ENCODE data around the gene NME4.
"Not testable (repeated sequence)": the region's sequence is repeated elsewhere in the genome, so short reads cannot be mapped to it uniquely, and the experiment has no call there.

NME4 gene

DNA sequence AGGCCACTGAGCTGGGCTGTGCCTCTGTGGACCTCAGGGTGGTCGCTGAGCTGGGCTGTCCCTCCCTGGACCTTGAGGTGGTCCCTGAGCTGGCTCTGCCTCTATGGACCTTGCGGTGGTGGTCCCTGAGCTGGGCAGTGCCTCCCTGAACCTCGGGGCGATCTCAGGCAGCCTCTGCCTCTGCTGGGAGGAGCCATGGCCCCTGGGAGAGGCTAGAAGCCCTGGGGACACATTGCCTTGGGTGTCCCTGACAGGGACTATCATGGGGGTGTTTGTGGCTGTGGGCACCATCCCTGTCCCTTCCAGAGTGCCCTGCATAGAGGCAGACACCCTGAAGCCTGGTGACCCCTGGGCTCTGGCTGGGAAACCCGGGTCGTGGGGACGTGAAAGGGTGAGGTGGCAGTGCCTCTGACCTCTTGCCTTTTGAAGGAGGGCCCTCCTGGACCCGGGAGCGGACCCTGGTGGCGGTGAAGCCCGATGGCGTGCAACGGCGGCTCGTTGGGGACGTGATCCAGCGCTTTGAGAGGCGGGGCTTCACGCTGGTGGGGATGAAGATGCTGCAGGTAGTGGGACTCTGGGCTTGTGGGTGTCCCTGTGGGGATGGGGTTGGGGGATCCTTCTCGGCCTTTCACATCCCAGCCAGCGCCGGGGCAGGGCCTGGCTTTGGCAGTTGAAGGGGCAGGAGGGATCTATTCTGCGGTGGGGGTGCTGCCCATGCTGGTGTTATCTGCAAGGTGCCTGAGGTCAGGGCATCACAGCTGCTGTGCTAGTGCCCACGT, 1.8 kb downstream of the NME4 start:
- no peak for DNase-seq (ENCODE audit: low read depth, low spot score)

DNA sequence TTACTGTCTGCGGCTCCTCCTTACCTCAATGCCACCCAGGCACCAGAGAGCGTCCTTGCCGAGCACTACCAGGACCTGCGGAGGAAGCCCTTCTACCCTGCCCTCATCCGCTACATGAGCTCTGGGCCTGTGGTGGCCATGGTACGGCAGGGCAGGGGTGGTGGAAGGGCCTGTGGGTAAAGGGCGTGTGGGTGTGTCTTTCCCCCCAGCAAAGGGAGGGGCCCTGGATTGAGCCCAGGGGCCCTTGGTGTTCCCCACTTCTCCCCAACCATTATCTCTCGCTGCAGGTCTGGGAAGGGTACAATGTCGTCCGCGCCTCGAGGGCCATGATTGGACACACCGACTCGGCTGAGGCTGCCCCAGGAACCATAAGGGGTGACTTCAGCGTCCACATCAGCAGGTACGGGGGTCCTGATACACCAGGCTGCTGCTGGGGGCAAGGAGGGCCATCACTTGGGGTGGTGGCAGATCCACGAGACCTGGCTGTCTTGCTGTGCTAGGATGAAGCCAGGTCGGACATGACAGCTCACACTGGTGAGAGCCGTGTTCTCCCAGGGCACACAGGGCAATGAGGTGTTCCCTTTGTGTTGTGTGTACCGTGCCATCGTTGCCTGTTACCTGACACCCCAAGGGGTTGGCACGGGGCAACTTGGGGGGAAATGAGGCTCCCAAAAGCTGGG, 2.5 kb downstream of the NME4 start:
- no peak for DNase-seq (ENCODE audit: low read depth, low spot score)

DNA sequence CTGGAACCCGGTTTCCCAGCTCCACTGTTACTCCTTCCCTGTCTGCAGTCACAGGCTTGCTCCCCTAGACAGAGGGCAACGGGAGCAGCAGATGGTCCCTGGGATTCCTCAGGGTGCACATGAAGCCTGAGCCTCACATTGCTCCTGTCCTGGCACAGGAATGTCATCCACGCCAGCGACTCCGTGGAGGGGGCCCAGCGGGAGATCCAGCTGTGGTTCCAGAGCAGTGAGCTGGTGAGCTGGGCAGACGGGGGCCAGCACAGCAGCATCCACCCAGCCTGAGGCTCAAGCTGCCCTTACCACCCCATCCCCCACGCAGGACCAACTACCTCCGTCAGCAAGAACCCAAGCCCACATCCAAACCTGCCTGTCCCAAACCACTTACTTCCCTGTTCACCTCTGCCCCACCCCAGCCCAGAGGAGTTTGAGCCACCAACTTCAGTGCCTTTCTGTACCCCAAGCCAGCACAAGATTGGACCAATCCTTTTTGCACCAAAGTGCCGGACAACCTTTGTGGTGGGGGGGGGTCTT, 3.1 kb downstream of the NME4 start:
- no peak for DNase-seq (ENCODE audit: low read depth, low spot score)

DNA sequence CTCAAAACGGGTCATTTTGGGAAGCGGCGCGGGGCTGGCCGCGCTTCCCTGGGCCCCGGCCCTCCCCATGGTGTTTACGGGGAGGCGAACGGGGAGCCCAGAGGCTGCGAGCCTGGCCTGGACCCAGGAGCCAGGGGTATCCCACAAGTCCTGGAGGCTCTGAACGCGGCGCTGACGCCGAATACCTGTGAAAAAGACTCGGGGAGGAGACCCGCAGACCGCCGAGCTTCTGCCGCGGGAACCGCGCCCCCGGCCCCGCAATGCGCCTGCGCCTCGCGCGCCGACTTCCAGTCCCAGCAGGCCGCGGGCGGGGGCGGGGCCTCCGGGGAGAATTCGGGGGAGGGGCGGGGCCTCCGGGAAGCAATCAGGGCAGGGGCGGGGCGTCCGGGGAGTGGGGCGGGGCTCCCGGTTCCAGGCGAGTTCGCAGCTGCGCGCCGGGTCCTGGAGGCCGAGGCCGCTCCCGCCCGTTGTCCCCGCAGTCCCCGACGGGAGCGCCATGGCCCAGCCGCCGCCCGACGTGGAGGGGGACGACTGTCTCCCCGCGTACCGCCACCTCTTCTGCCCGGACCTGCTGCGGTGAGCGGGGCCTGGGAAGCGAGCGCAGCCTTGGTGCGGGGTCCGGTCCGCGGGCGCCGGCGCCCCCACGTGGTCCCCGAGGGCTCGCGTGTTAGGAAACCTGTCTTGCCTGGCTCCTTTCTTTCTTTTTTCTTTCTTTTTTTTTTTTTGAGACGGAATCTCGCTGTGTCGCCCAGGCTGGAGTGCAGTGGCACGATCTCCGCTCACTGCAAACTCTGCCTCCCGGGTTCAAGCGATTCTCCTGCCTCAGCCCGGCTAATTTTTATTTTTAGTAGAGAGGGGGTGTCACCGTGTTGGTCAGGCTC, 4.7 kb downstream of the NME4 start, which contains the start of gene DECR2:
TSS of gene DECR2 (plus strand) at position 418 of the 881 bp plus-strand sequence. CDS start at position 497, 79 bp downstream.
- peak; percentile 99 for DNase-seq (ENCODE audit: low read depth, low spot score)

DNA sequence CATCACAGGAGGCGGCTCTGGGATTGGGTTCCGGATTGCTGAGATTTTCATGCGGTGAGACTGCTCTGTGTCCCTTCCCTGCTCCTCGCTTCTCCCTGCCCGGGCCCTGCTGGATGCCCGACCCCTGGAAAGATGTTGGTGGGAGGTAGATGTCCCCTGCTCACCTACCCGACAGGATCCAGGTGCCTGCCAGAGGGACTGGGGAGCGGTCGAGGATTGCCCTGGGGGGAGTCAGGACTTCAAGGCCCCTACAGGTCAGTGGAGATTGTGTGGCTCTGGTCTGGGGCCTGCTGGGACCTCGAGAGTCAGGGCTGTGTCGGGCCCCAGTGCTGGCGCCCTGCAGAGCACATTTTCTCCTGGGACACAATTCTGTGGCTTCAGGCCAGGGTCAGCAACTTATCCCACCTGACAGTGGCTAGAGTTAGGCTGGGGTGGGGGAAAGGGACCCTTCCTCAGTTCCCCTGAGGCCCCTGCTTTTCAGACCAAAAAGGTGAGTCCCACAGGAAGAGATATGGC, 8.0 kb downstream of the NME4 start:
- DNase-seq (ENCODE audit: low read depth, low spot score): no peak

DNA sequence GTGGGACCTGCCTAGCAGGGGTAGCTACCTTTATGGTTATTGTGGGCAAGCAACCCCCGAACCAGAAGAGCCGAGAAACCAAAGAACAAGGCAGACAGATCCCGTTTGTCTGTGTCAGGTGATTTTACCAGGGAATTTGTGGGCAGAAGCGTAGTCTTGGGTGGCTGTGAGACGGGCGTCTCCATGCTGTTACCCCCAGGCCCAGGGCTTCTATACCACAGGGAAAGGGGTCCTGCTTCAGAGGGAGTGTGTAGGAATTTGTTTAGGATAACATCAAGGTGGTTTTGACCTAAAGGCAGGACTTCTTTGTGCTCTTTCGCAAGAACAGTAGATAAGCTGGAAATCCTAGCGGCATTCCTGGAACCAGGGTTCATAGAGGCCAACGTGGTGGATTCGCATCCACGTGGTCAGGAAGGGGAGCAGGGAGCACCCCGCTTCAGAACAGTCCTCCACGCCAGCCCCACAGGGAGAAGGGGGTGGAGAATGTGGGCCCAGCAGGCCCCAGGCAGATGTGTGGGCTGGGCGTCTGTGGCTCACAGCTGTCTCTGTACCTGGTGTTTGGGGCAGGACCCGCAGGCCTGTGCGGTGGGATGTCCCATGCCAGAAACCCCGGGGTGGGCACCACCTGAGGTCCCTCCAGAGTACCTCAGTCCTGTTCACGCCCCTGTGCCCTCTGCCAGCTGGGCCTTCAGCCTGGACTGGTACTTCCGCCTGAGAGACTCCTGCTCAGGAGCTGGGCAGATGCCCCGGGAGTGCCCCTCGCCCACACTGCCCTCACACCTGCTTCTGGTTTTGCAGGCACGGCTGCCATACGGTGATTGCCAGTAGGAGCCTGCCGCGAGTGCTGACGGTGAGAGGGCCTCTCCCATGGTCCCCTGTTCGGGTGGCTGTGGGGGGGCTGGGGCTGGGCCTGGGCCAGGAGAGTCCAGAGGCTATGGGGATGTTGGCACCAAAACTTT, 8.8 kb downstream of the NME4 start:
- no peak for DNase-seq (ENCODE audit: low read depth, low spot score)

DNA sequence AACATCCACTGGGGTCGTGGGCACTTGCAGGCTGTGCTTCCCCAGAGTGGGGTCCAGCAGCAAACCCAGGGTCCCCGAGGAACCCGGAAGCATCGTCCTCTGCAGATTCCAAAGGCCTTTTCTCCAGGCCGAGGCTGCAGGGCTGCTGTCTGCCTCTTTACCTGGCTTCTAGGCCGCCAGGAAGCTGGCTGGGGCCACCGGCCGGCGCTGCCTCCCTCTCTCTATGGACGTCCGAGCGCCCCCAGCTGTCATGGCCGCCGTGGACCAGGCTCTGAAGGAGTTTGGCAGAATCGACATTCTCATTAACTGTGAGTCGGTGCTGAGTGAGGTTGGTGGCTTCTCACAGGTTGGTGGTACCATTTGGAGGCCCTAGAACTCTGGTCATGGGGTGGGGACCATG, 10.3 kb downstream of the NME4 start:
- no peak for DNase-seq (ENCODE audit: low read depth, low spot score)

DNA sequence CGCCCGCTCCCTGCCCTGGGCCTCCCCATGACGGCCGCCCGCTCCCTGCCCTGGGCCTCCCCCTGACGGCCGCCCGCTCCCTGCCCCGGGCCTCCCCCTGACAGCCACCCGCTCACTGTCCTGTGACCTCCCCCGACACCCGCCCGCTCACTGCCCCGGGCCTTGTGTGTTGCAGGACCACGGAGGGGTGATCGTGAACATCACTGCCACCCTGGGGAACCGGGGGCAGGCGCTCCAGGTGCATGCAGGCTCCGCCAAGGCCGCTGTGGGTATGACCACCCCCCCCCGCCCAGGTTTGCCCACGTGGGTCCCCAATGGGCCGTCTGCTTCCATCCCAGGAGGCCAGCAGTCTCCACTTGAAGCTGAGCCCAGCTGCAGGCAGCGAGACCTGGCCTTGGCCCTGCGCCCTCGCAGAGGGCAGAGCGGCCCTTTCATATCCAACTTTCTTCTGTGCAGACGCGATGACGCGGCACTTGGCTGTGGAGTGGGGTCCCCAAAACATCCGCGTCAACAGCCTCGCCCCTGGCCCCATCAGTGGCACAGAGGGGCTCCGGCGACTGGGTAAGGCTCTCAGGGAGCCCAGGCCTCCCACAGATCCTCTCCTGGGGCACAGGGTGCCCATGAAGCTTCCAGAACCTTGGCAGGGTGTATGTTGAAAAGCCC, 13.6 kb downstream of the NME4 start:
- DNase-seq (ENCODE audit: low read depth, low spot score): no peak

DNA sequence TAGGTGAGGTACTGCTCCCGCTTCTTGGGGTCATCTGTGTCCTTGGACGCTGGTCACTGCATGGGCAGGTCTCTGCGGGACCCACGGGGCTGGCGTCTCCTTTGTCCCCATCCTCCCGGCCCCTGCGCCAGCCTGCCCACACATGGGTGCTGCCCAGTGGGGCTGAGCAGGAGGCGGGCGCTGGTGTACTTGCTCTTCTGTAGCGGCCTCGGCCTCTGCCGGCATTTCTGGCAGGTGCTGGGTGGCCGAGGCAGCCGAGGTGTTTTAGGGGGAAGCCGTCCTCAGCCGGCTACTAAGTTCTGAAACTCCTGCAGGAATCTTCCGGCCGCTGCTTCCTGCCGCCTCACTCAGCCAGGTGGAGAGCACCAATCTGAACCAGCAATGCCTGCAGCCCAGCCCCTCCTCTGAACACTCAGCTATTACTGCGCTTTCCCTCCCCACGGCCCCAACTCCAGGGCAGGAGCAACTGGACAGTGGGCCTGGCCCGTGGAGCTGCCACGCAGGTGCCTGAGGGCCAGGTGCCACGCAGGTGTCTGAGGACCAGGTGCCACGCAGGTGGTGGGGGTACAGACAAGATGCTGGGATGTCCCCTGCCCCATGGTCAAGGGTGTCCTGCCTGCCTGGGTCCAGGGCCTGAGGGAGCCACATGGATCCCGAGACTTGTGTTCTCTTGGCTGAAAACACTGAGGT, 14.7 kb downstream of the NME4 start:
- DNase-seq (ENCODE audit: low read depth, low spot score): no peak

DNA sequence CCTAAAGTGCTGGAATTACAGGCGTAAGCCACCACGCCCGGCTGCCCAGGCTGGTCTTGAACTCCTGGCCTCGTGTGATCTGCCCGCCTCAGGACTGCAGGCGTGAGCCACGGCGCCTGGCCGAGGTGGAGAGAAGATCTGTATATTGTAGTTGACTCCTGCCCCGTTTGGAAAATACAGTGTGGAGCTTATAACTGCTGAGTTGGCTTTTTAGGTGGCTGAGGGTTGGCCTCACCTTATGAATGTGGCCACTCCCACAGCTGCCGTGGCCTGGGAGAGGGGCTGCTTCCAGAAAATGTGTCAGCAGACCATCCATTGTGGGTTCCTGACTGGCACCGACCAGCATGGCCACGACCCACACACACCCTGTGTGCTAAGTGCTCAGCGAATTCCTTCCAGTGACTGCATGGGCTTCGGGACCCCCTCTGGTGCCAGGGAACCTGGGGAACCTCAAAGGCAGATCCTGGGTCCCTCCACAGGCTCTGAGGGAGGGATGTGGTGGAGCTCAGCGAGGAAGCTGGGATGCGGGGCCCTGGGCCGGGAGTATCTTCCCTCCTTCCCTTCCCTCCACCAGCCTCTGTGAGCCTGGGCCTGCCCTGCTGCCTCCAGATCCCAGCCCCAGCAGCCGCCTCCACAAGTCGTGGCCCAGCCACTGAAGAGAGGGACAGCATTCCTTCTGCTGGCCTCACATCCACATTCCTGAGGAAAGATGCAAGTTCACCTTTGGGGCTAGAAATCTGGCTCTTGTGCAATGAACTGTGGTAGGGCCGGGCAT, 17.6 kb downstream of the NME4 start:
- DNase-seq (ENCODE audit: low read depth, low spot score): no peak

DNA sequence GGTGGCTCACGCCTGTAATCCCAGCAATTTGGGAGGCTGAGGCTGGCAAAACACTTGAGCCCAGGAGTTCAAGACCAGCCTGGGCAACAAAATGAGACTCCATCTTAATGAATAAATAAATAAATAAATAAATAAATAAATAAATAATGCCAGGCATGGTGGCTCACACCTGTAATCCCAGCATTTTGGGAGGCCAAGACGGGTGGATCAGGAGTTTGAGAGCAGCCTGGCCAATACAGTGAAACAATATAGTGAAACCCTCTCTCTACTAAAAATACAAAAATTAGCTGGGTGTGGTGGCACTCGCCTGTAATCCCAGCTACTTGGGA, 18.1 kb downstream of the NME4 start:
- DNase-seq (ENCODE audit: low read depth, low spot score): not testable (repeated sequence)

DNA sequence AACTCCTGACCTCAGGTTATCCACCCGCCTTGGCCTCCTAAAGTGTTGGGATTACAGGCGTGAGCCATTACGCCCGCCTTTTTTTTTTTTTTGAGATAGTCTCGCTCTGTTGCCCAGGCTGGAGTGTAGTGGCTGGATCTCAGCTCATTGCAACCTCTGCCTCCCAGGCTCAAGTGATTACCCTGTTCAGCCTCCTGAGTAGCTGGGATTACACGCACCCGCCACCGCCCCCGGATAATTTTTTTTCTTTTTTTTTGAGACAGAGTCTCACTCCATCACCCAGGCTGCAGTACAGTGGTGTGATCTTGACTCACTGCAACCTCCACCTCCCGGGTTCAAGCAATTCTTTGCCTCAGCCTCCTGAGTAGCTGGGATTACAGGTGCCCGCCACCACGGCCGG, 25.2 kb downstream of the NME4 start:
- not testable (repeated sequence) for DNase-seq (ENCODE audit: low read depth, low spot score)

DNA sequence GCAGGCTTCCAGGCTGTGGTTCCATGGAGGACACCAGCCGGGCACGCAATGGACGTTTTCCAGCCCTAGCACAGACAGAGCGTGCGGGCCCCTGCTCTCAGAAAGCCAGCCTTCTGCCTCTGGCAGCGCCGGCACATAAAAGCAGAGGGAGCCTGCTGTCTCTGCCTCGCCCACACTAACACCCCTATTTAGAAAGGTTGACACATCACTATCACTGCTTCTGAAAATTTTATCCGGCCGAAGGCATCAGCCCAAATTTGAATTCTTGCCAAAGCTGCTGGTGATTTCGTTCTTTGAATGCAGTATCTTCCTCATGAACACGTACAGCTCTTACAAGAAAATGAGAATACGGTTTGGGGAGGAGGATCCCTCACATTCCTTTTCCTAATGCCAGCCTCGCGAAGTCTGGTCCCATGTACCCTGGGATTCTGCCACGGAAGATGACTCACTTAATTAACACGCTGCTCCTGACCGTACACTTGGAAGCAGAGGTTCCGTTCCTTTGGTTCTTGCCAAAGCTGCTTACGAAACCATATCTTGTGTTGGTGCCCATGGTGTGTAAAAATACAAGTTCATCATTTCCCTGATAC, 27.1 kb downstream of the NME4 start:
- no peak for DNase-seq (ENCODE audit: low read depth, low spot score)

DNA sequence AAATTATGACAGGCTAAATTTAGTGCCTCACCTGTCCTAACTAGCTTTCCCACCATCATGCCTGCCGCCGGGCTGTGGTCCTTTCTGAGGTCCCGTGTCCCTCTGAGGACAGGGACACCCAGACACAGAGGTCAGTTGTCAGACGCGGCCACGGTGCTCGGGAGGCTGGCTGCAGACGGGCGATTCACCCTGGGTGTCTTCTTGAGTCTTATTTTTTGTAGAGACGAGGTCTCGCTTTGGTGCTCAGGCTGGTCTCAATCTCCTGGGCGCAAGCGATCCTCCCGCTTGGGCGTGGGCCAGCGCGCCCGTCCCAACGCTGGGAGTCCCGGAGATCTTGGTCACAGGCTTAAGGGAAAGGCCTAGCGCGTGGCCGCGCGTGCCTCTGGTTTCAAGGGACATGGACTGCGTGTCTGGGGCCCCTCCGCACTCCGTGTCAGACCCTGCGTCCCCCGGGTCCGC, 27.7 kb downstream of the NME4 start:
- no peak for DNase-seq (ENCODE audit: low read depth, low spot score)

DNA sequence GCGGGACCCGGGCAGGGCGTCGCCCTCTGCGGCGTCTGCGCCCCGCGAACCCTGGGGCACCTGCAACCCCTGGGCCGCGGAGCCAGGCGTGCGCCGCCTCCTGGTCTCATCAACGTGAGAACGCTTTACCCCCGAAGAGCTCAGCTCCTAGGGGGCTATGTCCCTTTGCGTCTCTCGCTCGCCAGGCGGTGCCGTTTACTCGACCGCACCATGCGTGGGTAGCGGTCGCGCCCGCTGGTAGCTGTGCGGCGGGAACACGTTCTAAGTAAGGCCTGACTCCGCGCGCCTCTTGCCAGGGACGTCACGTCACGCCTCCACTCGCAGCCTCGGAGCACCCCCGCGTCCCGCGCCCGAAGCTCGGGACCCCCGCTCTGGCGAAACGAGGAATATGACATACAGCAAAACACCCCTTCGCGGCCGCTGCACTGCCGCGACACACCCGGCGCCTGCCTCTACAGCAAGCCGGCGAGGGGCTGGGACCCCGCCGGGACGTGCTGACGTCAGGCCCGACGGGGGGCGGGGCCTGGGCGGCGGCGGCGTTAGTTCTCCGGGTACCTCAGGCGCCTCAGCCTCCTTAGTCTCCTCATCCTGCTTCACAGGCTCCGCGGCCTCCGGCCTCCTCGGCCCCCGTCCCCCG, 28.2 kb downstream of the NME4 start, which contains the start of gene RAB11FIP3:
TSS of gene RAB11FIP3 (plus strand) at position 568 of the 637 bp plus-strand sequence. CDS start 358 bp downstream, outside the sequence.
- DNase-seq (ENCODE audit: low read depth, low spot score): peak; percentile 57

DNA sequence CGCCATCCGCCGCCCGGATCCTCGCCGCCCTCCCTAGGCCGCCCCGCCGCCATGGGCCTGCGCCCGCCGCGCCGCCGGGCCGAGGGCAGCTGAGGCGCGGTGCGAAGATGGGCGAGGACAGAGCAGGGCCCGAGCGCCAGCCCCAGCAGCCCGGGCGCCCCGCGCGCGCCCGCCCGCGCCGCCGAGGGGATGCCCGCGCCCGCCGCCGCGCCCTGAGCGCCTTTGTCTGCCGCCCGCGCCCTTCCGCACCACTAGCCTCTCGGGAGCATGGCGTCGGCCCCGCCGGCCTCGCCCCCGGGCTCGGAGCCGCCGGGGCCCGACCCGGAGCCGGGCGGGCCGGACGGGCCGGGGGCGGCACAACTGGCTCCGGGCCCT, 28.7 kb downstream of the NME4 start:
- no peak for DNase-seq (ENCODE audit: low read depth, low spot score)

DNA sequence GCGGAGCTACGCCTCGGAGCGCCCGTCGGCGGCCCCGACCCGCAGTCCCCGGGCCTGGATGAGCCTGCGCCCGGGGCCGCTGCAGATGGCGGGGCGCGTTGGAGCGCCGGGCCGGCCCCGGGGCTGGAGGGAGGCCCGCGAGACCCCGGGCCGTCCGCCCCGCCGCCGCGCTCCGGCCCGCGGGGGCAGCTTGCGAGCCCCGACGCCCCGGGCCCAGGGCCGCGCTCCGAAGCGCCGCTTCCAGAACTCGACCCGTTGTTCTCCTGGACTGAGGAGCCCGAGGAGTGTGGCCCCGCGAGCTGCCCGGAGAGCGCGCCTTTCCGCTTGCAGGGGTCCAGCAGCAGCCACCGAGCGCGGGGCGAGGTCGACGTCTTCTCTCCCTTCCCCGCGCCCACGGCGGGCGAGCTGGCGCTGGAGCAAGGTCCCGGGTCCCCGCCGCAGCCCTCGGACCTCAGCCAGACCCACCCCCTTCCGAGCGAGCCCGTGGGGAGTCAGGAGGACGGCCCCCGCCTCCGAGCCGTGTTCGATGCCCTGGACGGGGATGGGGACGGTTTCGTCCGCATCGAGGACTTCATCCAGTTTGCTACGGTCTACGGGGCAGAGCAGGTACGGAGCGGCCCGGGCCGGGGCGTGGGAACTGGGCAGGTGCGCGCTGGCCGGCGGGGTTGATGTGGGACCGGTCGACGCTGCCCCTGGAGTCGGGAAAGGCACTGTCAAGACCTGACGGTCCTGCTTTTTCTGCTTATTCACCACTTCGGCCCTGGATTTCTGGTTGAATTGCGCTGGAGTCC, 29.3 kb downstream of the NME4 start:
- DNase-seq (ENCODE audit: low read depth, low spot score): no peak
